ENCODE data around the gene COQ8B. TPM values are rescaled to one million over a fixed set of nuclear protein-coding genes. Genes with fewer than 3 reads are reported as not detected.
A peak's percentile ranks its signal among the peaks of the same experiment; 100 is the strongest.

COQ8B gene
- total RNA-seq, 1 experiment from 2014 or later = 57.7 TPM

- BruUV-seq (replicated peaks) = no TSS peak
- Histone ChIP-seq H3K36me3 (ENCODE audit: low read depth) (peaks cover 20% of the 10 kb centered on the region; the same call in 1 of the 2 replicates), H2AFZ (no peak overlapping the region), H3K9me2 (ENCODE audit: insufficient read depth) (no peaks in the 10 kb centered on the region), H3K4me1 (replicated peaks; ENCODE audit: insufficient read depth) (peaks cover 29% of the 10 kb centered on the region), H3K27ac (peak overlapping the region; percentile 99), H3K79me2 (ENCODE audit: low read depth) (peaks cover 71% of the 10 kb centered on the region), H3K27me3 (ENCODE audit: insufficient read depth, low read depth) (no peaks in the 10 kb centered on the region), H3K4me2 (peak overlapping the region; percentile 98), H4K20me1 (ENCODE audit: insufficient read depth) (peaks cover 24% of the 10 kb centered on the region), H3K9me3 (ENCODE audit: insufficient read depth, low read depth) (no peaks in the 10 kb centered on the region), H3F3A (ENCODE audit: insufficient read depth, low read depth) (peaks cover 34% of the 10 kb centered on the region), H3K4me3 (peak overlapping the region; percentile 75)
- DNase-seq = peak in 1 of 2 experiments; percentile 55
- intact Hi-C loops (cut with micrococcal nuclease; ENCODE audit: unreplicated experiment) = loop anchor here (1.0 to 5.0 kb wide), 4 partner anchors 17 to 508 kb away; partner anchors contain the start of gene SERTAD1
- no peak for TF ChIP-seq CTCF (conservative IDR thresholded peaks at IDR 0.05)
- TF ChIP-seq EZH2 (IDR thresholded peaks at IDR 0.05; ENCODE audit: low read depth) = no peak
- POLR2A ChIA-PET (ENCODE audit: unreplicated experiment) = interaction anchor here (0.6 to 0.7 kb wide), 5 partner anchors 9 to 254 kb away, joined by 3 to 35 read pairs (median 4); partner anchors contain the start of gene BLVRB
- CTCF ChIA-PET = no interaction called here
These were observed 2.8 kb upstream of the COQ8B start for GRCh38 chr19:40719414-40719894.

- Histone ChIP-seq H3K4me1 (replicated peaks; ENCODE audit: insufficient read depth) (peaks cover 33% of the 10 kb centered on the region), H3F3A (ENCODE audit: insufficient read depth, low read depth) (peaks cover 30% of the 10 kb centered on the region), H3K4me3 (peak overlapping the region; percentile 75), H3K36me3 (ENCODE audit: low read depth) (peaks cover 15% of the 10 kb centered on the region; the same call in 1 of the 2 replicates), H3K27ac (peak overlapping the region; percentile 99), H3K4me2 (peak overlapping the region; percentile 98), H3K27me3 (ENCODE audit: insufficient read depth, low read depth) (no peaks in the 10 kb centered on the region), H4K20me1 (ENCODE audit: insufficient read depth) (peaks cover 19% of the 10 kb centered on the region), H3K79me2 (ENCODE audit: low read depth) (peaks cover 65% of the 10 kb centered on the region), H3K9me3 (ENCODE audit: insufficient read depth, low read depth) (no peaks in the 10 kb centered on the region), H2AFZ (no peak overlapping the region), H3K9me2 (ENCODE audit: insufficient read depth) (no peaks in the 10 kb centered on the region)
- no peak for TF ChIP-seq EZH2 (IDR thresholded peaks at IDR 0.05; ENCODE audit: low read depth)
- no peak for TF ChIP-seq CTCF (conservative IDR thresholded peaks at IDR 0.05)
- ChIA-PET CTCF (no interaction called here), POLR2A (ENCODE audit: unreplicated experiment) (interaction anchor here (0.5 to 0.9 kb wide), 7 partner anchors 9 to 766 kb away, joined by 3 to 10 read pairs (median 4); partner anchors contain the start of genes ACTMAP, BLVRB and SNRPA)
- intact Hi-C loops (cut with micrococcal nuclease; ENCODE audit: unreplicated experiment) = loop anchor here (1.0 to 5.0 kb wide), 4 partner anchors 17 to 508 kb away; partner anchors contain the start of gene SERTAD1
- peak; percentile 83 to 87 for DNase-seq
- BruUV-seq (replicated peaks) = no TSS peak
These were observed 2.2 kb upstream of the COQ8B start for GRCh38 chr19:40718774-40719391.

- peaks cover 7% of the 10 kb centered on the region; the same call in 1 of the 2 replicates for H3K36me3 ChIP-seq (ENCODE audit: low read depth)
- peaks cover 27% of the 10 kb centered on the region for H3F3A ChIP-seq (ENCODE audit: insufficient read depth, low read depth)
- BruUV-seq (replicated peaks) = TSS peak; percentile 28
- peak overlapping the region; percentile 99 for H3K27ac ChIP-seq
- H3K9me2 ChIP-seq (ENCODE audit: insufficient read depth) = no peaks in the 10 kb centered on the region
- no peaks in the 10 kb centered on the region for H3K27me3 ChIP-seq (ENCODE audit: insufficient read depth, low read depth)
- ChIA-PET CTCF (no interaction called here), POLR2A (ENCODE audit: unreplicated experiment) (interaction anchor here (0.5 to 1.9 kb wide), 5 partner anchors 32 to 765 kb away, joined by 3 to 10 read pairs (median 5); partner anchors contain the start of genes ACTMAP, RAB4B and SNRPA)
- H4K20me1 ChIP-seq (ENCODE audit: insufficient read depth) = peaks cover 18% of the 10 kb centered on the region
- DNase-seq = peak; percentile 29 to 41
- peak overlapping the region; percentile 98 for H3K4me2 ChIP-seq
- TF ChIP-seq EZH2 (IDR thresholded peaks at IDR 0.05; ENCODE audit: low read depth) = no peak
- TF ChIP-seq CTCF (conservative IDR thresholded peaks at IDR 0.05) = no peak
- H3K9me3 ChIP-seq (ENCODE audit: insufficient read depth, low read depth) = no peaks in the 10 kb centered on the region
- intact Hi-C loops (cut with micrococcal nuclease; ENCODE audit: unreplicated experiment) = loop anchor here (5.0 kb wide), 3 partner anchors 106 to 509 kb away; partner anchors contain the start of gene SERTAD1
- peaks cover 33% of the 10 kb centered on the region for H3K4me1 ChIP-seq (replicated peaks; ENCODE audit: insufficient read depth)
- no peak overlapping the region for H2AFZ ChIP-seq
- peaks cover 57% of the 10 kb centered on the region for H3K79me2 ChIP-seq (ENCODE audit: low read depth)
- H3K4me3 ChIP-seq = peak overlapping the region; percentile 75
These were observed 1.4 kb upstream of the COQ8B start for GRCh38 chr19:40717880-40718773.
